PFSK-1 (cell line): ENCODE data around the gene PRKAG2.
A peak's percentile ranks its signal among the peaks of the same experiment; 100 is the strongest.

ENCODE experiments used
- FOXP2 ChIP-seq: optimal IDR thresholded peaks from 2 replicates; pipeline ENCODE3; 2011; ENCODE audit warnings: borderline replicate concordance, control low read depth, inconsistent platforms; ENCODE audit not compliant: insufficient read depth; ENCODE audit errors: extremely low read length, extremely low read depth
- POLR2AphosphoS5 ChIP-seq: IDR thresholded peaks from 2 replicates; pipeline ENCODE4 v1.6.1; 2012; ENCODE audit warnings: low read depth, mild to moderate bottlenecking, control low read depth, low read length, moderate library complexity
- REST ChIP-seq, 2 experiments: IDR thresholded peaks; 2 replicates each; pipeline versions ENCODE4 v1.6.1 to v1.8.0; 2011 to 2012; ENCODE audit warnings: low read depth in 2 of 2, low read length in 2 of 2, control low read depth in 1 of 2, inconsistent platforms in 1 of 2, mild to moderate bottlenecking in 1 of 2, moderate library complexity in 1 of 2; ENCODE audit not compliant: insufficient read depth in 1 of 2
- SIN3A ChIP-seq: IDR thresholded peaks from 2 replicates; pipeline ENCODE4 v1.6.1; 2012; ENCODE audit warnings: mild to moderate bottlenecking, low read length, moderate library complexity, borderline replicate concordance; ENCODE audit not compliant: insufficient read depth
- TAF1 ChIP-seq: IDR thresholded peaks from 2 replicates; pipeline ENCODE4 v1.6.1; 2012; ENCODE audit warnings: low read length, control low read depth, borderline replicate concordance; ENCODE audit not compliant: insufficient read depth

GRCh38 chr7:151754142-151754590 is 122.7 kb downstream of the PRKAG2 start:
- TF ChIP-seq FOXP2, result peak; percentile 94
- TF ChIP-seq TAF1, result no peak
- TF ChIP-seq SIN3A, result 0 out of 2 replicates have a peak, but pooled peaks have one; percentile 21
- TF ChIP-seq REST (IDR thresholded peaks at IDR 0.05; ENCODE audit: insufficient read depth in 1 of 2, low read depth in 2 of 2, low read length in 2 of 2), result peak; percentile 28 to 57; a peak in 1 of 4 replicates
- no peak for TF ChIP-seq POLR2AphosphoS5
